Stimulated activated CD4-positive, alpha-beta T cell treated with anti-CD3 and anti-CD28 coated beads, Interleukin-12 subunit alpha, Interleukin-12 subunit beta, amount 100 ng/mL, for 4 hours (primary cell): ENCODE data around the gene KLC3.

Experiments
- DNase-seq: peaks from one replicate; pipeline ENCODE4 v3.0.0-alpha.2; 2020

KLC3 gene

DNA sequence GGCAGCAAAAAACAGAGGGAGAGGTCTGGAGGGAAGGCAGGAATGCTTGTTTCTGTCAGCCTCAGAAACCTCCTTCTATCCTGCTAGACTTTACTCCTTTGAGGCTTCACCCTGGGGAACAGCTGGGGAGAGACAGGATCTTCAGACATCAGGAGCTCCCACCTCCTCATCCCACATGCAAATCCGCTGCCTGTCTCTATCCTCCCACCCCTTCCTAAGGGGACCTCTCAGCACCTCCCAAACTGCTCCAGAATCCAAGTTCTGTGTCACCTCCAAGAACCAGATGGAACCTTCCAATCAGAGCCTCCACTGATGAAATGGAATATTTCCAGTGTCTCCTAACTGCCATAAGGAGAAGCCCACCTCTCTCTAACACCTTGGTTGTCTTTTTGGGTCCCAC lies 39.6 kb downstream of the KLC3 start:
- no peak for DNase-seq

DNA sequence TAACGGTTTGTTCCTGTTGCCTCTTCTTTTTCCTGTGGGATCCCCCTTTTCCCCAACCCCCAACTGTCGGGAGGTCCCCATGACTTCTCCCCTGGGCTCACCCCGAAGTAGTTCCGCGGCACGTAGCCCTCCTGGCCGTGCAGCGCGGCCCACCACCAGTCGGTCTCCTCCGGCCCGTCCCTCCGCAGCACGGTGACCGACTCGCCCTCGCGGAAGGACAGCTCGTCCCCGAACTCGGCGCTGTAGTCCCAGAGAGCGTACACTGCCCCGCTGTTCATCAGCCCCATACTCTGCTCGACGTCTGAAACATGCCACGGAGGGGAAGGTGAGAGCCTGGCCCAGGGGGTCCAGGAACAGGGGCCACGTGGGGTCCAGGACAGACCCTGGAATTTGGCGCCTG lies 41.9 kb downstream of the KLC3 start:
- DNase-seq = no peak

DNA sequence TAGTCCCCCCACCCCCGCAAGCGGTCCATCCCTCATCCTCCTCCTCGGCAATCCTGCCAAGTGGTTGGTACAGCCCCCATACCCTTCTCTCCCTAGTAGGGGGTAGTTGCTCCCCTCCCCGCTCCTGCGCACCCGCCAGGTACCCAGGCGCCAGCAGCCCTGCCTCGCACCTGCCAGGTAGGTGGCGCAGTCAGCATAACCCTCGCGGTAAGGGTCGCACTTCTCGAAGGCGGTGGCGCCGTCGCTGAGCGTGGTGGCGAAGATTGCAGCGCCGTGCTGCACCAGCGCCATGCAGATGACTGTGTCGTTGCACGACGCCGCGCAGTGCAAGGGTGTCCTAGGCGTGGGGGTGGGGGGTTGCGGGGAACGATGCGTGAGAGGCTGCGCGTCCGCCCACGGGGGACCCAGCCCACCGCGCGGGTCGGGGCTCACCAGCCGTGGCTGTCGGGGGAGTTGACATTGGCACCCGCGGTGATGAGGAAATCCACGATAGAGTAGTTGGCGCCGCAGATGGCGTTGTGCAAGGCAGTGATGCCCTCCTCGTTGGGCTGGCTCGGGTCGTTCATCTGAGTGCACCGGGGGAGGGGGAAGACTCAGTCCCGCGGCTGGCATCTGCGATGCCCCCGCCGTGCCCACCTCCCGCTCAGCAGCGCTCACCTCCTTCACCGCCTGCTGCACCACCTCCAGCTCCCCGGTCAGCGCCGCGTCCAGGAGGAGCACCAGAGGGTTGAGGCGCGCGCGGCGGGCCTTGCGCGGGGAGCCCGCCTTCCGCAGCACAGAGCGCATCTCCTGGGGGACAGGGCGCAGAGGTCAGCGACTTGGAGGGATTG lies 45.1 kb downstream of the KLC3 start:
- no peak for DNase-seq

DNA sequence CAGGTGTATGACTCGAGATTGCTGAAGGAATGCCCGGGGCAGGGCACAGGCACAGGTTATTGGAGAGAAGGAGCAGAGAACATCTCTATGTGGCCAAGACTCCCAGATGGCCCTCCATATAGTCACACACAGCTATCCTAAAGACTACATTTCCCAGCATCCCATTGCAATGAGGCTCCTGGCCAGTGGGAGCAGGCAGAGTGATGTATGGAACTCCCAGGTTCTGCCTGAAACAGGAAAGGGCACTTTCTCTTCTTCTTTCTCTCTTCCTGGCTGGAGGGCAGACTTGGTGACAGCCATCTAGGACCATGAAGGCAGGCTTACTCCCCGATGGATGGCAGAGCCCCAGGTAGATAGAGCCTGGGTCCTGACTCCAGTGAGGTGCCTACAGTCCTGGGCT lies 50.8 kb downstream of the KLC3 start:
- no peak for DNase-seq

DNA sequence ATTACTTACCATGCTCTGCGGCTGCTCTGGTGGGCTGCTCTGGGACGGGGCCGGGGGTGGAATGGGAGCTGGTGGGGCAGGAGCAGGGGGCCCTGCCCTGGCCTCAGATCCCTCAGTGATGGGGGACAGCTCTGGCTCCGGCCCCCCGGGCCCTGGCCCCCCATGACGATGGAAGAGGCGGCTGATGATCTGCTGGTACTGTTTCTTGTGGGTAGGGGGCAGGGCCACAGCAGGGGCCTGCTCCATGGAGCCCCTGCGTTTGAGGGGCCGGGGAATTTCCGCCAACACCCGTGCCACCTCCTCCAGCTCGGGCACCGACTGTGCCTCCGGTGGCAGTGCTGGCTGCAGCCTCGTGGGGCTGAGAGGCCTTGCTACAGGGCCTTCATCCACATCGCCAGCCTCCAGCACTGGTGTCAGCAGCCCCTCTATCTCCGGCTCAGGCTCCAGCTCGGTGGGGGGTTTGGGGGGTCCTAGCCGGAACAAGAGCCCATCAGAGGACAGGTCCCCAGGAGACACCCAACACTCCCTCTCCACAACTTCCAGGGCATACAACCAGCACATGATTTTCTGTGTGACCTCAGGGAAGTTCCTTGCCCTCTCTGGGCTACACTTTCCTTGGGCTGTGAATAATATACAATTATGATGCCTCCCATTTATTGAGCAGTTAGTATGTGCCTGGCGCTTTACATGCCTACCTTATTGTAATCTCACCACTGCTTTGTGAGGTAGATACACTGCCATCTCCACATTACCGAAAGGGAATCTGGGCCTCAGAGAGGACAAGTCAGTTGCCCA lies 51.5 kb downstream of the KLC3 start:
- DNase-seq = no peak

DNA sequence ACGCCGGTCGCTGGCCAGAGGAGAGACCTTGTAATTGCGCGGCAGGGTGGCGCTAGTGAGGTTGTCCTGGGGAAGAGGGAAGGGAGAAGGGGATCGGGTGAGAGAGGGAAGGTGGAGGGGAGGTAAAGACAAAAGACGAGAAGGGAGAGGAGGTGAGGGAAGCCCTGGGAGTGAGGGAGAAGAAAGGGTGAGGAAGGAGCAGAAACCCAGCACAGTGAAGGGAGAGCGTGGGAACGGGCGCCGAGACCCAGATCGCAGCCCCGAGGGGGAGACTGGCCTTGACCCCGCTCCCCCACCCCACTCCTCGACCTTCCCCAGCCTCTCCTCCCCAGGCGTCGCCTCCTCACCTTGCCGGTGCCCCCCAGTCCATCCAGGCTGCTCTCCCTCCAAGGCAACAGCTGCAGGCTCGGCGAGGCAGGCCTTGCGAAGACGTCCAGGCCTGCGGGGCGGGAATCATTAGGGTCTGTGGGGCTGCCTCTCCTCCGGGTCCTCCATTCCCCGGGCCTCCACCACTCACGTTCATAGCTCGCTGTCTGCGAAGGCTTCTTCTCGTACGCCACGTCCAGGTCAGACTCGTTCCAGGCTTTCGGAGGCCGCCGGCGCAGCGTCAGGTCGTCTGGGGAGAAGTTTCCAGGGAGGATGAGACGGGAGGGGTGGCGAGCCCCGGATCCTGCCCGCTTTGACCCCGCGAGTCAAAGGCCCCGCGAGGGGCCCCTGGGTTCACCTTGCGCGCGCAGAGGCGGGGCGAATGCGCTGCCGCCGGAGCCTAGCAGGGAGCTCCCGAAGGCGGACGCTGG lies 55.5 kb downstream of the KLC3 start:
- no peak for DNase-seq

- no peak for DNase-seq
Measured at GRCh38 chr19:45400192-45400591, 59.6 kb downstream of the KLC3 start.
